HepG2 (cell line): ENCODE measurements around the gene ASTN2. TPM values are rescaled to one million over a fixed set of nuclear protein-coding genes. Genes with fewer than 3 reads are reported as not detected.

Source experiments
- ATAC-seq: fragments of 200-7000 bp; cut with Tn5 transposase; 3 replicates; pipeline ENCODE4 v1.9.1; 2020; ENCODE audit warnings: mild to moderate bottlenecking, moderate library complexity
- BruUV-seq: library from RNA; stranded (reverse); fragments of 400-500 nt; replicated peaks from 2 replicates; lab custom pipeline; 2021; lab: Mats Ljungman, UMichigan
- CTCF ChIA-PET: fragments of 300-600 bp; formaldehyde crosslinking; extraction: SDS; loops from one replicate; lab custom pipeline; 2021; ENCODE audit warnings: low total read pairs, inconsistent platforms, low intra/inter-chr PET ratio; lab: Yijun Ruan, JAX
- POLR2A ChIA-PET: fragments of 350-600 bp; sonication (Branson Sonifier 250); formaldehyde crosslinking; loops from one replicate; lab custom pipeline; 2020; ENCODE audit warnings: antibody characterized with exemption, inconsistent platforms; lab: Yijun Ruan, JAX
- DNase-seq: peaks from one replicate; pipeline ENCODE4 v3.0.0-alpha.2; 2015; ENCODE audit warnings: low spot score
- FAIRE-seq: peaks from 3 replicates; lab custom pipeline; 2011; peaks lifted over from hg19 to GRCh38; lab: Jason Lieb, UNC
- H2AFZ ChIP-seq: one replicate; pipeline ENCODE4 v1.6.1; 2011; ENCODE audit warnings: low read length, inconsistent platforms
- H3K27ac ChIP-seq: fragments of 300-600 bp; 3 replicates; pipeline ENCODE4 v1.8.0; 2011; ENCODE audit warnings: mixed run types, mild to moderate bottlenecking, mixed read lengths, low read length, inconsistent platforms; ENCODE audit not compliant: insufficient read depth; ENCODE audit errors: extremely low read length
- H3K27me3 ChIP-seq, 2 experiments: fragments of 200-600 bp in 1 of 2; 2 replicates in 1 of 2; 3 replicates in 1 of 2; pipeline versions ENCODE4 v1.6.0 to v1.8.0; 2011; ENCODE audit warnings: low read length in 2 of 2, mild to moderate bottlenecking in 2 of 2, moderate library complexity in 2 of 2, inconsistent platforms in 1 of 2; ENCODE audit not compliant: insufficient read depth in 2 of 2, control insufficient read depth in 1 of 2
- H3K36me3 ChIP-seq, 2 experiments: fragments of 200-600 bp in 1 of 2; replicated peaks in 1 of 2; 2 replicates in 1 of 2; 3 replicates in 1 of 2; pipeline versions ENCODE4 v1.5.1 to v1.8.0; 2011; ENCODE audit warnings: low read length in 2 of 2, inconsistent platforms in 1 of 2; ENCODE audit not compliant: insufficient read depth in 2 of 2, control insufficient read depth in 1 of 2
- H3K4me1 ChIP-seq: 2 replicates; pipeline ENCODE4 v1.5.1; 2012; ENCODE audit warnings: low read length, inconsistent platforms; ENCODE audit not compliant: insufficient read depth
- H3K4me2 ChIP-seq: 2 replicates; pipeline ENCODE4 v1.6.0; 2011; ENCODE audit warnings: low read depth, low read length, inconsistent platforms
- H3K4me3 ChIP-seq, 3 experiments: fragments of 200-600 bp in 1 of 3; sonication (generic), shearing (Covaris generic) in 1 of 3; replicated peaks in 1 of 3; 2 replicates each; pipeline ENCODE4 v1.5.1; 2011 to 2016; ENCODE audit warnings: low read length in 3 of 3, inconsistent platforms in 2 of 3, low read depth in 2 of 3, mild to moderate bottlenecking in 2 of 3, control low read depth in 1 of 3, mixed read lengths in 1 of 3; ENCODE audit not compliant: insufficient read depth in 1 of 3
- H3K79me2 ChIP-seq: one replicate; pipeline ENCODE4 v1.6.1; 2011; ENCODE audit warnings: low read length, inconsistent platforms; ENCODE audit not compliant: insufficient read depth
- H3K9ac ChIP-seq: 2 replicates; pipeline ENCODE4 v1.6.0; 2011; ENCODE audit warnings: mild to moderate bottlenecking, low read depth, low read length, inconsistent platforms; ENCODE audit not compliant: insufficient read depth
- H3K9me3 ChIP-seq: 2 replicates; pipeline ENCODE4 v1.5.1; 2012; ENCODE audit warnings: mild to moderate bottlenecking, low read length
- H4K20me1 ChIP-seq: 2 replicates; pipeline ENCODE4 v1.6.0; 2011; ENCODE audit warnings: inconsistent platforms, mild to moderate bottlenecking, low read length, moderate library complexity; ENCODE audit not compliant: insufficient read depth
- ATAD3A ChIP-seq: sonication (generic); formaldehyde crosslinking; IDR thresholded peaks from 2 replicates; pipeline ENCODE4 v1.4.0; 2020; ENCODE audit warnings: missing genetic modification reagents
- HHEX ChIP-seq: IDR thresholded peaks from 2 replicates; pipeline ENCODE4 v1.6.1; 2016; ENCODE audit warnings: control low read depth
- IRF9 ChIP-seq: sonication (generic); formaldehyde crosslinking; IDR thresholded peaks from 2 replicates; pipeline ENCODE4 v1.8.0; 2022; ENCODE audit warnings: missing genetic modification reagents, mild to moderate bottlenecking, borderline replicate concordance
- LRRFIP1 ChIP-seq: sonication (generic); formaldehyde crosslinking; conservative IDR thresholded peaks from 2 replicates; pipeline ENCODE4 v1.4.0; 2020; ENCODE audit warnings: missing genetic modification reagents
- NFYC ChIP-seq: IDR thresholded peaks from 2 replicates; pipeline ENCODE4 v1.6.1; 2016; ENCODE audit warnings: missing genetic modification reagents, missing compliant biosample characterization
- RARG ChIP-seq: sonication (generic); formaldehyde crosslinking; IDR thresholded peaks from 2 replicates; pipeline ENCODE4 v1.4.0; 2020; ENCODE audit warnings: low read depth, mild to moderate bottlenecking, missing genetic modification reagents
- SNAPC5 ChIP-seq: sonication (generic); formaldehyde crosslinking; IDR thresholded peaks from 2 replicates; pipeline ENCODE4 v1.8.1; 2023; ENCODE audit warnings: mild to moderate bottlenecking, missing genetic modification reagents, borderline replicate concordance
- ZNF484 ChIP-seq: sonication (generic); formaldehyde crosslinking; IDR thresholded peaks from 2 replicates; pipeline ENCODE4 v1.5.1; 2020; ENCODE audit warnings: mild to moderate bottlenecking, low read depth, missing genetic modification reagents, borderline replicate concordance
- WGBS: methylation state at CpG from one replicate; pipeline ENCODE4 v1.1.6; 2017; ENCODE audit warnings: low lambda C conversion rate; 5-methylcytosine and 5-hydroxymethylcytosine counted together
- in situ Hi-C: cut with HindIII; loops from 2 replicates; pipeline ENCODE4 v1.10.0; 2017; ENCODE audit warnings: low pct_unique_long_range_greater_than_20kb; ENCODE audit not compliant: extremely low pct_ligation_motif_present
- intact Hi-C: fragments of 100-400 bp; cut with micrococcal nuclease; formaldehyde crosslinking; loops from one replicate; pipeline ENCODE4 v1.10.0; 2022; ENCODE audit not compliant: unreplicated experiment
- polyA plus RNA-seq, 8 experiments: library from polyadenylated mRNA; depleted of rRNA in 3 of 8; stranded (reverse) in 7 of 8; unstranded in 1 of 8; fragments of >200 nt; fragmentation: Illumina TruSeq in 4 of 8; extraction: Trizol in 4 of 8; gene quantifications; 2 replicates each; pipeline versions ENCODE4 v1.2.1 to v1.2.3, GENCODE V29; 2011 to 2016; ENCODE audit warnings: low read depth in 4 of 8, missing spikeins in 1 of 8, mixed read lengths in 1 of 8; ENCODE audit not compliant: insufficient read depth in 1 of 8
- total RNA-seq, 5 experiments: library from RNA; depleted of rRNA; stranded (reverse); fragments of >200 nt; fragmentation: Illumina TruSeq; extraction: Trizol; gene quantifications; 2 replicates each; pipeline ENCODE4 v1.2.3, GENCODE V29; 2016; ENCODE audit warnings: low read depth in 1 of 5
- TF ChIP-seq, protein P1 (sequence below): sonication (generic); formaldehyde crosslinking; IDR thresholded peaks from 2 replicates; pipeline ENCODE4 v1.5.0; 2020; ENCODE audit warnings: missing genetic modification reagents

Gene ASTN2
- total and polyA plus RNA-seq, 2 of the 13 experiments (the other 11 are each of a cell fraction or from before 2014, with no cell fraction given) = 5.2 to 13.5 TPM

- intact Hi-C loops (no loop called here), in situ Hi-C loops (no loop called here)
- Histone ChIP-seq H3K79me2 (no peaks in the 10 kb centered on the region), H3K27ac (no peak overlapping the region), H3K27me3 (no peaks in the 10 kb centered on the region), H3K9ac (no peak overlapping the region), H3K4me2 (no peak overlapping the region), H3K4me1 (no peaks in the 10 kb centered on the region), H4K20me1 (no peaks in the 10 kb centered on the region), H3K4me3 (no peak overlapping the region), H2AFZ (no peak overlapping the region), H3K36me3 (no peaks in the 10 kb centered on the region), H3K9me3 (no peaks in the 10 kb centered on the region)
- FAIRE-seq (no peak), ATAC-seq (no peak), DNase-seq (no peak)
- no TSS peak for BruUV-seq
- ChIA-PET POLR2A (no interaction called here), CTCF (no interaction called here)
- WGBS = 7% methylated on average over 3 of the region's 4 CpGs
- TF ChIP-seq ZNF484 (CRISPR knock-in tag) = no peak
- TF ChIP-seq SNAPC5 (CRISPR knock-in tag) = no peak
- no peak for TF ChIP-seq IRF9 (CRISPR knock-in tag)
- TF ChIP-seq LRRFIP1 (CRISPR knock-in tag) = no peak
- TF ChIP-seq NFYC (CRISPR knock-in tag) = no peak
- no peak for TF ChIP-seq ATAD3A
- TF ChIP-seq, protein P1, sequence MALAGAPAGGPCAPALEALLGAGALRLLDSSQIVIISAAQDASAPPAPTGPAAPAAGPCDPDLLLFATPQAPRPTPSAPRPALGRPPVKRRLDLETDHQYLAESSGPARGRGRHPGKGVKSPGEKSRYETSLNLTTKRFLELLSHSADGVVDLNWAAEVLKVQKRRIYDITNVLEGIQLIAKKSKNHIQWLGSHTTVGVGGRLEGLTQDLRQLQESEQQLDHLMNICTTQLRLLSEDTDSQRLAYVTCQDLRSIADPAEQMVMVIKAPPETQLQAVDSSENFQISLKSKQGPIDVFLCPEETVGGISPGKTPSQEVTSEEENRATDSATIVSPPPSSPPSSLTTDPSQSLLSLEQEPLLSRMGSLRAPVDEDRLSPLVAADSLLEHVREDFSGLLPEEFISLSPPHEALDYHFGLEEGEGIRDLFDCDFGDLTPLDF (CRISPR knock-in tag) = no peak
- TF ChIP-seq HHEX (CRISPR knock-in tag) = no peak
- no peak for TF ChIP-seq RARG (CRISPR knock-in tag)
These were observed 439.7 kb downstream of the ASTN2 start for GRCh38 chr9:116975126-116975525.
